ENCODE data around the gene FIBCD1. TPM values are rescaled to one million over a fixed set of nuclear protein-coding genes. Genes with fewer than 3 reads are reported as not detected.
A peak's percentile ranks its signal among the peaks of the same experiment; 100 is the strongest.

FIBCD1 gene
- total RNA-seq, 1 donor from 2014 or later = 0.10 TPM

- DNase-seq = no peak
These were observed 3.3 kb downstream of the FIBCD1 start for GRCh38 chr9:130935648-130936271.

GRCh38 chr9:130934702-130935647, 4.1 kb downstream of the FIBCD1 start:
- no peak for DNase-seq

GRCh38 chr9:130934246-130934645, 4.8 kb downstream of the FIBCD1 start:
- DNase-seq = no peak

GRCh38 chr9:130933114-130934046, 5.7 kb downstream of the FIBCD1 start:
- DNase-seq = no peak

- DNase-seq = no peak
These were observed 6.6 kb downstream of the FIBCD1 start for GRCh38 chr9:130932255-130933079.

- peak; percentile 60 for DNase-seq
These were observed 7.4 kb downstream of the FIBCD1 start for GRCh38 chr9:130931508-130932254.

GRCh38 chr9:130930804-130931349, 8.2 kb downstream of the FIBCD1 start:
- DNase-seq = no peak

GRCh38 chr9:130930132-130930803, 8.8 kb downstream of the FIBCD1 start:
- no peak for DNase-seq

GRCh38 chr9:130929571-130930038, 9.4 kb downstream of the FIBCD1 start:
- no peak for DNase-seq

GRCh38 chr9:130927995-130928900, 10.8 kb downstream of the FIBCD1 start:
- DNase-seq = no peak

GRCh38 chr9:130927338-130927737, 11.7 kb downstream of the FIBCD1 start:
- no peak for DNase-seq

- DNase-seq = no peak
These were observed 13.9 kb downstream of the FIBCD1 start for GRCh38 chr9:130925050-130925678.

- DNase-seq = no peak
These were observed 14.6 kb downstream of the FIBCD1 start for GRCh38 chr9:130924448-130924788.

- DNase-seq = no peak
These were observed 15.2 kb downstream of the FIBCD1 start for GRCh38 chr9:130923611-130924447.

GRCh38 chr9:130922893-130923610, 16.0 kb downstream of the FIBCD1 start:
- DNase-seq = no peak
